Measurements from ENCODE around the gene TTLL6.

Gene TTLL6

GRCh38 chr17:48747445-48748363 lies 69.3 kb downstream of the TTLL6 start:
- Histone ChIP-seq H3K27ac (no peak overlapping the region), H3K4me3 (no peak overlapping the region)

GRCh38 chr17:48746916-48747444 lies 70.0 kb downstream of the TTLL6 start:
- Histone ChIP-seq H3K4me3 (no peak overlapping the region), H3K27ac (no peak overlapping the region)

GRCh38 chr17:48745381-48746275 lies 71.4 kb downstream of the TTLL6 start:
- Histone ChIP-seq H3K27ac (no peak overlapping the region), H3K4me3 (no peak overlapping the region)

GRCh38 chr17:48740537-48740936 lies 76.5 kb downstream of the TTLL6 start:
- Histone ChIP-seq H3K4me3 (no peak overlapping the region), H3K27ac (no peak overlapping the region)

GRCh38 chr17:48738803-48739526 lies 78.1 kb downstream of the TTLL6 start:
- H3K27ac ChIP-seq: no peak overlapping the region
- no peak overlapping the region for H3K4me3 ChIP-seq

GRCh38 chr17:48738424-48738802 lies 78.6 kb downstream of the TTLL6 start:
- H3K27ac ChIP-seq: no peak overlapping the region

GRCh38 chr17:48737330-48738043 lies 79.5 kb downstream of the TTLL6 start:
- no peak overlapping the region for H3K4me3 ChIP-seq
- H3K27ac ChIP-seq: no peak overlapping the region

More at GRCh38 chr17:48738424-48738802, 78.6 kb downstream of the TTLL6 start:
- H3K4me3 ChIP-seq: no peak overlapping the region

GRCh38 chr17:48735062-48735351 lies 82.0 kb downstream of the TTLL6 start:
- no peak overlapping the region for H3K27ac ChIP-seq

GRCh38 chr17:48734333-48735061 lies 82.5 kb downstream of the TTLL6 start:
- Histone ChIP-seq H3K4me3 (no peak overlapping the region), H3K27ac (no peak overlapping the region)

More at GRCh38 chr17:48735062-48735351, 82.0 kb downstream of the TTLL6 start:
- no peak overlapping the region for H3K4me3 ChIP-seq

GRCh38 chr17:48733632-48734328 lies 83.2 kb downstream of the TTLL6 start:
- Histone ChIP-seq H3K4me3 (no peak overlapping the region), H3K27ac (no peak overlapping the region)

GRCh38 chr17:48732688-48733629 lies 84.1 kb downstream of the TTLL6 start:
- Histone ChIP-seq H3K27ac (no peak overlapping the region), H3K4me3 (no peak overlapping the region)

- no peak overlapping the region for H3K4me3 ChIP-seq
- no peak overlapping the region for H3K27ac ChIP-seq
Observed at GRCh38 chr17:48731355-48731754, 85.7 kb downstream of the TTLL6 start.

GRCh38 chr17:48730240-48730550 lies 86.8 kb downstream of the TTLL6 start:
- Histone ChIP-seq H3K27ac (no peak overlapping the region), H3K4me3 (no peak overlapping the region)

- Histone ChIP-seq H3K27ac (peak overlapping the region in 1 of 21 experiments; percentile 49), H3K4me3 (no peak overlapping the region)
Observed at GRCh38 chr17:48729335-48730239, 87.4 kb downstream of the TTLL6 start.

- Histone ChIP-seq H3K4me3 (peak within 1 kb of the TSS in 1 of 7 experiments; percentile 8), H3K27ac (peak within 1 kb of the TSS in 1 of 21 experiments; percentile 71)
Observed at GRCh38 chr17:48728232-48729231, 88.5 kb downstream of the TTLL6 start, which contains the start of gene HOXB13. Gene HOXB13, minus strand, starts transcription at chr17:48728750. Its CDS starts 157 bp downstream, at chr17:48728593.

Measured in skin epidermis (tissue), 12 donors.